PFSK-1 (cell line): ENCODE data around the gene KDM2A.

Source experiments
- FOXP2 ChIP-seq: optimal IDR thresholded peaks from 2 replicates; pipeline ENCODE3; 2011; ENCODE audit warnings: borderline replicate concordance, control low read depth, inconsistent platforms; ENCODE audit not compliant: insufficient read depth; ENCODE audit errors: extremely low read length, extremely low read depth
- POLR2AphosphoS5 ChIP-seq: IDR thresholded peaks from 2 replicates; pipeline ENCODE4 v1.6.1; 2012; ENCODE audit warnings: low read depth, mild to moderate bottlenecking, control low read depth, low read length, moderate library complexity
- REST ChIP-seq, 2 experiments: IDR thresholded peaks; 2 replicates each; pipeline versions ENCODE4 v1.6.1 to v1.8.0; 2011 to 2012; ENCODE audit warnings: low read depth in 2 of 2, low read length in 2 of 2, control low read depth in 1 of 2, inconsistent platforms in 1 of 2, mild to moderate bottlenecking in 1 of 2, moderate library complexity in 1 of 2; ENCODE audit not compliant: insufficient read depth in 1 of 2
- SIN3A ChIP-seq: IDR thresholded peaks from 2 replicates; pipeline ENCODE4 v1.6.1; 2012; ENCODE audit warnings: mild to moderate bottlenecking, low read length, moderate library complexity, borderline replicate concordance; ENCODE audit not compliant: insufficient read depth
- TAF1 ChIP-seq: IDR thresholded peaks from 2 replicates; pipeline ENCODE4 v1.6.1; 2012; ENCODE audit warnings: low read length, control low read depth, borderline replicate concordance; ENCODE audit not compliant: insufficient read depth

KDM2A gene

DNA sequence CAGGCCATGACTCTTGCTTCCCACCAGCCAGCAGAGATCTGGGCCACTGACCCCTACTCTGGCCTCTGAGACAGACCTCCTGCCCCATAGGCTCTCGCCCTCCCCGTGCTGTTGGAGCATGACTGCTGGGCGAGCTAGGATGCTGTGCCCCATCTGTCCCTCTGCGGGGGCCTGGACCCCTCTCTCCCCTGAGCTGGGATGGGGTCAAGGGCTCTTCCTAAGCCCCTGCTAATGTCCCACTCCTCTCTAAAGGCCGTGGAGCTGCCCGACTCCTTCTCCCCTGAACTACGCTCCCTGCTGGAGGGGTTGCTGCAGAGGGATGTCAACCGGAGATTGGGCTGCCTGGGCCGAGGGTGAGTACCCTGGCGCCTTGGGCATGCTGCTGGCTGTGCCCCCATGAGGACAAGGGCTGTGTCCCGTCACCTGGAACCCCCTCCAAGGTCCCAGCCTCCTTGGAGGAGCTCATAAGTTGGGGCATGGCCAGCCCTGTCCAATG lies 163.9 kb downstream of the KDM2A start:
- TF ChIP-seq REST (IDR thresholded peaks at IDR 0.05; ENCODE audit: insufficient read depth in 1 of 2, low read depth in 2 of 2, low read length in 2 of 2) (no peak), TAF1 (no peak), POLR2AphosphoS5 (no peak), FOXP2 (no peak), SIN3A (no peak)

DNA sequence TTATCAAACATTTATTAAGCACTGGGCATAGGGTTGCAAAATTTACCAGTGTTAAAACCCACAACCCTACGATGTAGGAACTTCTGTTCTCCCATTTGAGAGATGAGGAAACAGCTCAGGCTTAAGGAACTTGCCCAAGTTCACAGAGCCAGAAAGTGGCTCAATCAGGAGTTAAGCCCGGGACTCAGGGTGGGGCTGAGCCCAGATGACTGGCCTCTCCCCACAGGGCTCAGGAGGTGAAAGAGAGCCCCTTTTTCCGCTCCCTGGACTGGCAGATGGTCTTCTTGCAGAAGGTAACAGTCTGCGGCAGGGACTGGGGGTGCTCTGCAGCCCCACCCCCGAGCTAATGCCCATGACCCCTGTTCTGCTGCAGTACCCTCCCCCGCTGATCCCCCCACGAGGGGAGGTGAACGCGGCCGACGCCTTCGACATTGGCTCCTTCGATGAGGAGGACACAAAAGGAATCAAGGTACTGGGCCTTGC lies 164.5 kb downstream of the KDM2A start:
- TF ChIP-seq POLR2AphosphoS5 (no peak), TAF1 (no peak)

DNA sequence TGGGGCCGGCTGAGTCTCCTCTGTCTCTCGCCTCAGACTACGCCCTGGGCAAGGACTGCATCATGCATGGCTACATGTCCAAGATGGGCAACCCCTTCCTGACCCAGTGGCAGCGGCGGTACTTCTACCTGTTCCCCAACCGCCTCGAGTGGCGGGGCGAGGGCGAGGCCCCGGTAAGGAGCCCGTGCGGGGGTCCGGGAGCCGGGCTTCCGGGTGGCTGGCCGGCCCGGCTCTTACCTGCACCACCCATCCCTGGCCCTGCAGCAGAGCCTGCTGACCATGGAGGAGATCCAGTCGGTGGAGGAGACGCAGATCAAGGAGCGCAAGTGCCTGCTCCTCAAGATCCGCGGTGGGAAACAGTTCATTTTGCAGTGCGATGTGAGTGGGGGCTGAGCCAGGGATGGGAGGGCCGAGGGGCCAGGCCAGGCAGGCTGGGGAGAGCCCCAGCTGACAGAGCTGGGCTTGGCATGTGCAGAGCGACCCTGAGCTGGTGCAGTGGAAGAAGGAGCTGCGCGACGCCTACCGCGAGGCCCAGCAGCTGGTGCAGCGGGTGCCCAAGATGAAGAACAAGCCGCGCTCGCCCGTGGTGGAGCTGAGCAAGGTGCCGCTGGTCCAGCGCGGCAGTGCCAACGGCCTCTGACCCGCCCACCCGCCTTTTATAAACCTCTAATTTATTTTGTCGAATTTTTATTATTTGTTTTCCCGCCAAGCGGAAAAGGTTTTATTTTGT lies 165.9 kb downstream of the KDM2A start:
- TF ChIP-seq TAF1 (no peak), POLR2AphosphoS5 (no peak), SIN3A (no peak), REST (IDR thresholded peaks at IDR 0.05; ENCODE audit: insufficient read depth in 1 of 2, low read depth in 2 of 2, low read length in 2 of 2) (no peak), FOXP2 (no peak)

GRCh38 chr11:67285541-67286498 lies 166.8 kb downstream of the KDM2A start:
- TF ChIP-seq REST (IDR thresholded peaks at IDR 0.05; ENCODE audit: insufficient read depth in 1 of 2, low read depth in 2 of 2, low read length in 2 of 2): no peak
- TF ChIP-seq POLR2AphosphoS5: no peak
- TF ChIP-seq FOXP2: no peak
- TF ChIP-seq TAF1: no peak
- TF ChIP-seq SIN3A: no peak

- TF ChIP-seq SIN3A (no peak), TAF1 (no peak), POLR2AphosphoS5 (no peak), FOXP2 (no peak), REST (IDR thresholded peaks at IDR 0.05; ENCODE audit: insufficient read depth in 1 of 2, low read depth in 2 of 2, low read length in 2 of 2) (no peak)
Measured at GRCh38 chr11:67286621-67287333, 167.7 kb downstream of the KDM2A start.
